KOPT-K1 (cell line): Measurements from ENCODE around the gene ADAM12.

ENCODE experiments used
- H3K27ac ChIP-seq: fragments of 200-600 bp; sonication (generic); 2 replicates; pipeline ENCODE4 v1.5.1; 2016; ENCODE audit warnings: antibody characterized with exemption, mild to moderate bottlenecking, low read depth, low read length; ENCODE audit not compliant: poor library complexity, severe bottlenecking
- H3K36me3 ChIP-seq: fragments of 200-600 bp; sonication (generic); 2 replicates; pipeline ENCODE4 v1.5.1; 2017; ENCODE audit warnings: antibody characterized with exemption, mild to moderate bottlenecking, low read length, moderate library complexity; ENCODE audit not compliant: insufficient read depth
- H3K9me3 ChIP-seq: fragments of 200-600 bp; sonication (generic); 2 replicates; pipeline ENCODE4 v1.5.1; 2017; ENCODE audit warnings: antibody characterized with exemption, low read length, mild to moderate bottlenecking; ENCODE audit not compliant: insufficient read depth, poor library complexity, severe bottlenecking

Gene ADAM12

DNA sequence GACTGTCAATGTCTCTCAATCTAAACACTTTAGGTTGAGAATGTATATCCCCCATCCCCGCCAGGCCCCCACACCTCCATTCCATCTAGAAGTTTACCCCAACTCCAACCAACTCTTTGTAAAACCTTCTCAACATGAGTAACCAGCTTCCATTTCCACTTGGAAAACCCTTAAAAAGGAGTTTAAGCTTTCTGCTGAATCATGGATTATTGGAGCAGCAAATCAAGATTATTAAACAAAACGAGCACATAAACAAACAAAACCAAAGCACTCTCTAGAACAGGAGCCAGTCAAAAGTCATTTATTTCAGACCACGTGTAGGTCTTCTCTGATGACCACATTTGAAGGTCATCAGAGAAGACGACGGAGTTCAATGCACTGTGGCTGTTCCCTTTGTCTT, 278.4 kb downstream of the ADAM12 start:
- Histone ChIP-seq H3K36me3 (no peaks in the 10 kb centered on the region), H3K27ac (no peak overlapping the region), H3K9me3 (no peaks in the 10 kb centered on the region)

GRCh38 chr10:126108693-126109092, 279.6 kb downstream of the ADAM12 start:
- no peaks in the 10 kb centered on the region for H3K36me3 ChIP-seq
- H3K9me3 ChIP-seq: no peaks in the 10 kb centered on the region
- H3K27ac ChIP-seq: no peak overlapping the region

GRCh38 chr10:126104767-126105166, 283.5 kb downstream of the ADAM12 start:
- Histone ChIP-seq H3K36me3 (no peaks in the 10 kb centered on the region), H3K27ac (no peak overlapping the region), H3K9me3 (no peaks in the 10 kb centered on the region)

DNA sequence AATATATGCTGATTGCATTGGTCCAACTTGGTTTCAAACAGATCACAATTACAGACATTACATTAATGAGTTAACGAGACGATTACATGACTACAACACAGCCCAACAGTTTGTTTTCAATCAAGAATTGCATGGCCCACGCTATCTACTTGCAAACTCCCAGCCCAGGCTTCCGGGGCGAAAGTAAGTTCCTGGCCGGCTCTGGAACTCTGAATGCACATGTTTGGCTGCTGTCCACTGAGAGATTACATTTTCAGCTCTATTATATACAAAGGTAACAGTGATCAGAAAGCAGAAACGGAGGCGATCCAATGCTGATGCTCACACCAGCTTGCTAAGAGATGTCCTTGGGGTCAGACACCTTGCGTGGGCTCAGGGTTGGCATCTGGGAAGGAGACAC, 285.6 kb downstream of the ADAM12 start:
- no peaks in the 10 kb centered on the region for H3K9me3 ChIP-seq
- no peaks in the 10 kb centered on the region for H3K36me3 ChIP-seq
- H3K27ac ChIP-seq: no peak overlapping the region

DNA sequence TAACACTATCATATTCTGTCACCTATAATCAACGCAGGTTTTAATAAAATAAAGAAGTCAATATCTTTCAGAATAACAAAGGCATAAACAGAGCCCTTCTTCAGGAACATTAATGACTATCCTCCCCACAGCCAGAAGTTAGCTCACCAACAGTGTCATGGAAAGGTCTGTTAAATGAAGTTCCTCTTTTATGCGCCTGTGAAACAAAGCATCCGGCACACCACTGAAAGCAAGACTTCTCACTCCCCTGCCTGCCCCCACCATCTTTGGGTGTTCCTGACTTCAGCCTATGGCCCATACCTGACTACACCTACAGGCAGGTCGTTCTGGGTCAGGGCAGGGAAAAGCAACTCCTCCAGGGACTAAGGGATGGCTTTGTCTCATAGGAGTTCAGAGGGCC, 286.5 kb downstream of the ADAM12 start:
- Histone ChIP-seq H3K27ac (no peak overlapping the region), H3K36me3 (no peaks in the 10 kb centered on the region), H3K9me3 (no peaks in the 10 kb centered on the region)

DNA sequence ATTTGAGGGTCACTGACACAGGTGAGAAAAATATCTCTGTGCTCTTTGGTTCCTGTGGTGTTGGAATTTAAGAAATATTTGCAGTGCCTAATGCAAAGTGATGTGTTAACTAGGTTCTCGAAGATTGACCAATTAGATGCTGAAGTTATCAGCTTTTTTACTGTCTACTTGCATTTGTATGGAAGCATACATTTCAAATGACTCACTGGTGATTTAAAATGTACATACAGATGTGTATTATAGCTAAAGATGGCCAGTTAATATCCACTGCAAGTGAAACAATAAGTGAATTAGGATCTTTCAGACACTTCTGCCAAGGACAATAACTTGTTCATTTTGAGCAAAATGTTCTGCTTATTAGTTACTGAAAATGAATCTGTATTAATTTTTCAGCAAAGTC, 287.0 kb downstream of the ADAM12 start:
- Histone ChIP-seq H3K9me3 (no peaks in the 10 kb centered on the region), H3K36me3 (no peaks in the 10 kb centered on the region)

GRCh38 chr10:126099366-126099765, 288.9 kb downstream of the ADAM12 start:
- Histone ChIP-seq H3K27ac (no peak overlapping the region), H3K36me3 (no peaks in the 10 kb centered on the region), H3K9me3 (no peaks in the 10 kb centered on the region)

More for the DNA sequence above, 287.0 kb downstream of the ADAM12 start:
- H3K27ac ChIP-seq: no peak overlapping the region

DNA sequence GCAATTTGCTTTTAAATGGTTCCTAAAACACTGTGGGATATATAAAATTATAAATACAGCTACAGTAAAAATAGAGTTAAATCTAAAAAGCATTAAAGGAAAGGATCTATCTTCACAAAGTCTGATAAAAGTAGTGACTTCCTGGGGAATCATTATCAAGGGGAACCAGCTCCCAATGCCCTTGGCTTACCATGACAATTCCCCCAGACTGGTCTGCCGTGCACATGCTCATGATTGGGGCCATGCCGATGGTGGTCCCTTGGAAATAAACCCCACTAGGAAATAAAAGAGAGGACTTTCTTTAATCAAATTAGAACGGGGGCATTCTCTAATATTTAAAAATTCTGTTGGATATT, 290.1 kb downstream of the ADAM12 start:
- Histone ChIP-seq H3K27ac (no peak overlapping the region), H3K36me3 (no peaks in the 10 kb centered on the region), H3K9me3 (no peaks in the 10 kb centered on the region)

- H3K9me3 ChIP-seq: no peaks in the 10 kb centered on the region
- H3K36me3 ChIP-seq: no peaks in the 10 kb centered on the region
- H3K27ac ChIP-seq: no peak overlapping the region
These were observed 290.6 kb downstream of the ADAM12 start for GRCh38 chr10:126097558-126098225.

DNA sequence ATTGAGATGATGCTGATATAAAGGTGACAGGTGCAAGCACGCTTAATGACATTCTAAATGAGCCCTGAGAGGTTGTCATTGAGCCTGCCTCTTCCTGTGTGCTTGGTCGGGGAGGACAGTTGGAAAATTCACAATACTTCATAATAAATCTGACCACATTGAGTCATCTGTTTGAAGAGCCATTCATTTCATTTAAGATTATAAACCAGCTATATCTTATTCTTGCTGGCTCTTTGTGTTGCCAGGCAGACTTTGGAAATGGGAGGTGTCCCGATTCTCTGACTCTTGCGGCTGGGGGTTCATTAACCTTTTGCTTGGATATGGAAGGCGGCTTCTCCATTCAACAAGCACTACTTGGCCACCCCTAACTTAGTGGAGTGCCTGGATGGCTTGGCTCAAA, 293.7 kb downstream of the ADAM12 start:
- no peak overlapping the region for H3K27ac ChIP-seq
- no peaks in the 10 kb centered on the region for H3K36me3 ChIP-seq
- H3K9me3 ChIP-seq: no peaks in the 10 kb centered on the region

GRCh38 chr10:126092366-126093215, 295.7 kb downstream of the ADAM12 start:
- Histone ChIP-seq H3K36me3 (no peaks in the 10 kb centered on the region), H3K27ac (no peak overlapping the region), H3K9me3 (no peaks in the 10 kb centered on the region)

DNA sequence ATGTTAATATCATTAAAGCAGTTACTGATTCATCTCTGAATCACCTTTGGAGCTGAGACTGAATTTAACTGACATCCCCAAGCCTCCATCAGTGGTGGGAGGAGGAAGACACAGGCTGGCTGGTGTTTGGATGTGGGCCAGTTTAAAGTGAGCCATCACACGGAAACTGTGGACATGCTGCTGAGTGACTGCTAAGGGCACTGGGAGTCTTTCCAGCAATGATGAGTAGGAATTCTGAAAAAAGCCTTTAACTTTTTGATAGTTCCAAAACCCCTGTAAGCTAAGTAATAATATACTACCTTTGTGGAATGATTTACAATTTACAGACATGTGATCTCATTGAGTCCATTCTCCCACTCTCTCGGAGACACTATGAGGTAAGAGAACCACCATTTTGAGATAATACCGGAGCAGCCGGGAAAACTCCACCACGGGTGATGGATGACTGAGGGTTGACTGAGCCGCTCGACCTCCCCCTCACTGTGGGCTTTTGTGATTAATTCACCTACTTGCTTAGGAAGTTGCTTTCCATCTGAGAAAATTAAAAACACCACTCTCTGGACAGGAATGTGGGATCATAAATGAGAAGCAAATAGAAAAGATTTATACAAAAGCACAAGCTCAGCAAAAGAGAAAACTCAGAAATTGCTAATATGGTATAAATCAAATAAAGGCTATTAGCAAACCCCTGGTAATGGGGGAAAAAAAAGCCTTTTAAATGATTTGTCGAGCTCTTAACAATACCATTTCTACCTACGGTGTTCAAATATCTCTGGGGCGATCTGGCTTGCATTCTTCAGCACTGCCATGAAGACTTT, 297.2 kb downstream of the ADAM12 start:
- H3K9me3 ChIP-seq: no peaks in the 10 kb centered on the region
- H3K36me3 ChIP-seq: no peaks in the 10 kb centered on the region
- no peak overlapping the region for H3K27ac ChIP-seq

DNA sequence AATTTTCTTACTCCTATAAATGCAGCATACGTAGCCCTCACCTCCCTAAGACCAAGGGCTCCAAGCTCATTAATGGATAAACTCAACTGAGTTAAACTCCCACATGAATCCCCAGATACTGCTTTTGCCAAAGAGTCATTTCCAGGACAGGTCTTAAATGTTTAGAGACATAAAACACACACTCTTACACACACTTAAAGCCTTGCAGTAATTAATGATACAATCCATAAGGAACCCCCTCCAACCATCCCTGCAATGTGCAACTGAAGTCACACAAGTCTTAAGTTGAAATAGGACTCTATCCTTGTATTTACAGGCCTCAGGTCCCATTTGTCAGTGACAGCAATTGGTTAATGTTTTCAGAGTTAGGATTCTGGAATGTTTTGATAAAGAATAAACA, 297.8 kb downstream of the ADAM12 start:
- H3K27ac ChIP-seq: no peak overlapping the region
- H3K36me3 ChIP-seq: no peaks in the 10 kb centered on the region
- H3K9me3 ChIP-seq: no peaks in the 10 kb centered on the region

- Histone ChIP-seq H3K9me3 (no peaks in the 10 kb centered on the region), H3K36me3 (no peaks in the 10 kb centered on the region), H3K27ac (no peak overlapping the region)
These were observed 300.3 kb downstream of the ADAM12 start for GRCh38 chr10:126087796-126088505.
